Endodermal cell (in vitro differentiated cells): Measurements from ENCODE around the gene NOP53. TPM values are rescaled to one million over a fixed set of nuclear protein-coding genes. Genes with fewer than 3 reads are reported as not detected.
"Not testable (repeated sequence)": the region's sequence is repeated elsewhere in the genome, so short reads cannot be mapped to it uniquely, and the experiment has no call there.

ENCODE experiments used
- DNase-seq: peaks from one replicate; pipeline ENCODE4 v3.0.0-alpha.2; 2017
- H3K27ac ChIP-seq: 2 replicates; pipeline ENCODE4 v1.5.1; 2013; ENCODE audit warnings: mild to moderate bottlenecking, low read depth, low read length, moderate library complexity
- H3K27me3 ChIP-seq: 2 replicates; pipeline ENCODE4 v1.6.1; 2013; ENCODE audit warnings: mild to moderate bottlenecking, low read length, moderate library complexity; ENCODE audit not compliant: insufficient read depth, control insufficient read depth, poor library complexity, severe bottlenecking
- H3K36me3 ChIP-seq: 2 replicates; pipeline ENCODE4 v1.7.0; 2013; ENCODE audit warnings: mild to moderate bottlenecking, low read length, moderate library complexity; ENCODE audit not compliant: control insufficient read depth, insufficient read depth
- H3K4me1 ChIP-seq: one replicate; pipeline ENCODE4 v1.7.0; 2013; ENCODE audit warnings: low read length; ENCODE audit not compliant: control insufficient read depth, insufficient read depth
- H3K4me3 ChIP-seq: 2 replicates; pipeline ENCODE4 v1.5.1; 2013; ENCODE audit warnings: mild to moderate bottlenecking, low read length, moderate library complexity
- H3K9ac ChIP-seq: 2 replicates; pipeline ENCODE4 v1.6.1; 2013; ENCODE audit warnings: mild to moderate bottlenecking, low read length, moderate library complexity; ENCODE audit not compliant: poor library complexity, severe bottlenecking; ENCODE audit errors: extremely low read depth
- H3K9me3 ChIP-seq: 2 replicates; pipeline ENCODE4 v1.6.1; 2013; ENCODE audit warnings: mild to moderate bottlenecking, low read length, moderate library complexity; ENCODE audit not compliant: control insufficient read depth
- H3K27ac Mint-ChIP-seq: 2 replicates; pipeline ENCODE4 v1.8.0; 2020; ENCODE audit warnings: mixed read lengths
- H3K27me3 Mint-ChIP-seq: 2 replicates; pipeline ENCODE4 v1.8.0; 2021; ENCODE audit warnings: mild to moderate bottlenecking, mixed read lengths; ENCODE audit not compliant: insufficient read depth
- H3K36me3 Mint-ChIP-seq: 2 replicates; pipeline ENCODE4 v1.8.0; 2020; ENCODE audit warnings: low read depth, mixed read lengths
- H3K4me1 Mint-ChIP-seq: 2 replicates; pipeline ENCODE4 v1.8.0; 2020; ENCODE audit warnings: mixed read lengths
- H3K4me3 Mint-ChIP-seq: 2 replicates; pipeline ENCODE4 v1.8.0; 2020; ENCODE audit warnings: mild to moderate bottlenecking, moderate library complexity, mixed read lengths
- H3K9me3 Mint-ChIP-seq: 2 replicates; pipeline ENCODE4 v1.8.0; 2020; ENCODE audit warnings: mild to moderate bottlenecking, mixed read lengths
- CTCF ChIP-seq: fragments of 200-600 bp; sonication (generic); conservative IDR thresholded peaks from 2 replicates; pipeline ENCODE4 v1.5.0; 2021; ENCODE audit warnings: antibody characterized with exemption, mild to moderate bottlenecking
- WGBS, 2 experiments: methylation state at CpG; one replicate each; pipeline versions ENCODE4 v1.1.5 to v1.1.7; 2013; ENCODE audit warnings: missing lambda C conversion rate in 2 of 2, mixed read lengths in 1 of 2; ENCODE audit not compliant: insufficient coverage in 1 of 2, insufficient read length in 1 of 2; 5-methylcytosine and 5-hydroxymethylcytosine counted together
- total RNA-seq, 2 donors: library from RNA; stranded (reverse); fragmentation: NEBNext Ultra II Directional in 1 of 2; extraction: Animal tissue kit (Norgen Biotek cat#: 25700) in 1 of 2; gene quantifications; 2 replicates in 1 of 2; 3 replicates in 1 of 2; pipeline ENCODE4 v1.2.1, GENCODE V29; 2021

NOP53 gene
- total RNA-seq, 2 donors from 2014 or later = 190 to 258 TPM

DNA sequence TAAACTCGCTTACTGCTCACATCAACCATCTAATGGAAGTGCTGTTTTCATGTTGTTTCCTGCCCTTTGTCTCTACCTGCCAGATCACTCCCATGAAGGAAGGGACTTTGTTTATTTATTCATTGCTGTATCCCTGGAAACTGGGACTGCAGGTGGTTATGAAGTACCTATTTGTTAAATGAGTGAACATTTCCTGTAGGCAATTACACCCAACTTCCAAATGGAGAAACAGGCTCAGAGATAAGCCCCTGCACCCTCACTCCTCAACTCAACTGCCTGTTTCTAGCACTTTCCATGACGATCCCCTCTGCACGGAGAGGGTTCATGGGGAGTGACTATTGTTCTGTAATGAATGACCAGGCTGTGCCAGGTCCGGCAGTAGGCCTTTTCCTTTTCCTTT, 31.2 kb downstream of the NOP53 start:
- H3K27ac ChIP-seq = no peak overlapping the region
- peaks cover 13% of the 10 kb centered on the region for H3K36me3 Mint-ChIP-seq
- H3K9me3 ChIP-seq = no peaks in the 10 kb centered on the region
- H3K4me1 Mint-ChIP-seq = peaks cover 26% of the 10 kb centered on the region
- peaks cover 14% of the 10 kb centered on the region for H3K36me3 ChIP-seq
- H3K4me3 ChIP-seq = no peak overlapping the region
- H3K9ac ChIP-seq = no peak overlapping the region
- no peaks in the 10 kb centered on the region for H3K9me3 Mint-ChIP-seq
- peak overlapping the region; percentile 41 for H3K27ac Mint-ChIP-seq
- no peaks in the 10 kb centered on the region for H3K4me1 ChIP-seq
- no peak for DNase-seq
- no peaks in the 10 kb centered on the region for H3K27me3 Mint-ChIP-seq
- peak overlapping the region; percentile 93 for H3K4me3 Mint-ChIP-seq
- no peak for TF ChIP-seq CTCF
- no peaks in the 10 kb centered on the region for H3K27me3 ChIP-seq
- WGBS, 2 experiments = 77 to 100% methylated on average over 2 to 4 of the region's 4 CpGs

- H3K9ac ChIP-seq = peak overlapping the region; percentile 85
- H3K27me3 ChIP-seq, H3K9me3 ChIP-seq, H3K4me1 ChIP-seq, H3K27me3 Mint-ChIP-seq, DNase-seq, H3K27ac ChIP-seq, H3K9me3 Mint-ChIP-seq: not testable (repeated sequence)
- H3K36me3 Mint-ChIP-seq = peaks cover 22% of the 10 kb centered on the region
- peak overlapping the region; percentile 97 for H3K4me3 ChIP-seq
- H3K4me1 Mint-ChIP-seq = peaks cover 26% of the 10 kb centered on the region
- peaks cover 23% of the 10 kb centered on the region for H3K36me3 ChIP-seq
- peak overlapping the region; percentile 97 for H3K27ac Mint-ChIP-seq
- H3K4me3 Mint-ChIP-seq = peak overlapping the region; percentile 93
- WGBS, 2 experiments = 83 to 96% methylated on average over 13 to 23 of the region's 23 CpGs
These were observed 32.1 kb downstream of the NOP53 start for GRCh38 chr19:47777245-47778048.

DNA sequence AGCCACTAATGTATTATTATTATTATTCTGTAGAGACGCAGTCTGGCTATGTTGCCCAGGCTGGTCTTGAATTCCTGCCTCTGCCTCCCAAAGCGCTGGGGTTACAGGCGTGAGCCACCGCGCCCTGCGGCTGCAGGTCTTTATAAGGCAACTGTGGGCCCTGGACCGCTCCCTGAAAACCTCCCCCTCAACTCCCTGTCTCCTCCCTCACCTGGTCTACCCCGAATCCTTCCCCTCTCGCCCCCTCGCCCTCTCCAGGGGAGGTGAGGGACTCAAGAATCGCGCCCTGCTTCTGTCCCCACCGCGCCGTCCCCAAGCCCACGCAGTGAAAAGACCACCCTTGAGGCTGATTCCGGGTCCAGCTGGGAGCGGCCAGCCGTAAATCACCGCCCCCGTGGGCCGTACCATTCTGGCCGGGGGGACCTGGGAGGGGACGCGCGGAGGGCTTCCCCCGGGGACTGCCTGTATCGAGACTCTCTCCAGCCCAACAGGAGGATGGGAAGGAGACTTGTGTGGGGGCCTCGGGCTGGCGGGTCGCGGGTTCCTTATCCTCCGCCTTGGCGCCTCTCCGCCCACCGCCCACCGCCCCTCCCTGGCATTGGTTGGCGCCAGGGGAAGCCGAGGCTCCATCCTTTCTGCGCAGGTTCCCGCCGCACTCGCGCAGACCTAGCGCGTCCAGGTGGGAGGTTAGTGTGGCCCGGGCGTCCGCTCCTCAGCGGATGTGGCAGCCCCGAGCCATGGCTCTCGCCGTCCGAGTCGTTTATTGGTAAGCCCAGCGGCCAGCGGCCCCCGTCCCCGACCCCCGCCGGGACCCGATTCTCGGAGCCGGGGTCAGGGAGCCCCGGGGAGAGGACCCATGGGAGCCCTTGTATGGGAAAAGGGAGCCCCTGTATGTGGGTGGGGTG, 33.0 kb downstream of the NOP53 start, which contains the start of gene SELENOW:
Gene SELENOW, plus strand, starts transcription at position 655 of the 905 bp plus-strand sequence. Its CDS starts 83 bp downstream, at position 738.
- peak within 1 kb of the TSS; percentile 97 for H3K4me3 ChIP-seq
- peak; percentile 94 for DNase-seq
- Mint-ChIP-seq H3K4me1 (peaks cover 26% of the 10 kb centered on the region), H3K4me3 (peak within 1 kb of the TSS; percentile 93), H3K27me3 (no peaks in the 10 kb centered on the region), H3K9me3 (no peaks in the 10 kb centered on the region), H3K36me3 (peaks cover 29% of the 10 kb centered on the region), H3K27ac (peak within 1 kb of the TSS; percentile 97)
- H3K27me3 ChIP-seq = no peaks in the 10 kb centered on the region
- no peaks in the 10 kb centered on the region for H3K4me1 ChIP-seq
- H3K9ac ChIP-seq = peak within 1 kb of the TSS; percentile 85
- no peak for TF ChIP-seq CTCF
- peaks cover 29% of the 10 kb centered on the region for H3K36me3 ChIP-seq
- WGBS, 2 experiments = 0 to 2% methylated on average over 26 to 65 of the region's 65 CpGs
- no peaks in the 10 kb centered on the region for H3K9me3 ChIP-seq
- H3K27ac ChIP-seq = peak within 1 kb of the TSS; percentile 99
